Ishikawa (cell line): ENCODE results near the gene DMD.

Experiments used
- CEBPB ChIP-seq: IDR thresholded peaks from 2 replicates; pipeline ENCODE4 v1.6.1; 2012
- EGR1 ChIP-seq: IDR thresholded peaks from 2 replicates; pipeline ENCODE4 v1.6.1; 2012
- EP300 ChIP-seq: IDR thresholded peaks from 2 replicates; pipeline ENCODE4 v1.6.1; 2012; ENCODE audit warnings: borderline replicate concordance
- RAD21 ChIP-seq: IDR thresholded peaks from 2 replicates; pipeline ENCODE4 v1.6.1; 2012; ENCODE audit warnings: low read depth
- TAF1 ChIP-seq: IDR thresholded peaks from 2 replicates; pipeline ENCODE4 v1.6.1; 2012; ENCODE audit warnings: low read depth, mild to moderate bottlenecking
- TF ChIP-seq, protein P1 (sequence below): IDR thresholded peaks from 2 replicates; pipeline ENCODE4 v1.6.1; 2012; ENCODE audit warnings: low read depth, mild to moderate bottlenecking
- TF ChIP-seq, protein P2 (sequence below): IDR thresholded peaks from 2 replicates; pipeline ENCODE4 v1.6.1; 2012

DNA sequence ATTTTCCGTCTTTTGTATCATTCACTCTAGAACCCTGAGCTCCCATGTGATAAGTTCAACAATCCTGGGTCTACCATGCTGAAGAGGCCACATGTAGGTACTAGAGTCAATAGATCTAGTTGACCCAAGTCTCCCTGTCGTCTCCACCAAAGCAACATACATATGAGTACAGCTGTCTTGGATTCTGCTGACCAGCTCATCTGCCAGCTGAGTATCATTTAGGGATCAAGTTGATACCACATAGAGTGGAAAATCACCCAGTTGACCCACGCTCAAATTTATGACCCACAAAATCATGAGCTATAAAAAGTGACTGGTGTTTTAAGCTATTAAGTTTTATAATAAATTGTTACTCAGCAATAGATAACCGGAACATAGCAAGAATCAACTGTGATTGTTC, 61.8 kb downstream of the DMD start:
- TF ChIP-seq, protein P1, sequence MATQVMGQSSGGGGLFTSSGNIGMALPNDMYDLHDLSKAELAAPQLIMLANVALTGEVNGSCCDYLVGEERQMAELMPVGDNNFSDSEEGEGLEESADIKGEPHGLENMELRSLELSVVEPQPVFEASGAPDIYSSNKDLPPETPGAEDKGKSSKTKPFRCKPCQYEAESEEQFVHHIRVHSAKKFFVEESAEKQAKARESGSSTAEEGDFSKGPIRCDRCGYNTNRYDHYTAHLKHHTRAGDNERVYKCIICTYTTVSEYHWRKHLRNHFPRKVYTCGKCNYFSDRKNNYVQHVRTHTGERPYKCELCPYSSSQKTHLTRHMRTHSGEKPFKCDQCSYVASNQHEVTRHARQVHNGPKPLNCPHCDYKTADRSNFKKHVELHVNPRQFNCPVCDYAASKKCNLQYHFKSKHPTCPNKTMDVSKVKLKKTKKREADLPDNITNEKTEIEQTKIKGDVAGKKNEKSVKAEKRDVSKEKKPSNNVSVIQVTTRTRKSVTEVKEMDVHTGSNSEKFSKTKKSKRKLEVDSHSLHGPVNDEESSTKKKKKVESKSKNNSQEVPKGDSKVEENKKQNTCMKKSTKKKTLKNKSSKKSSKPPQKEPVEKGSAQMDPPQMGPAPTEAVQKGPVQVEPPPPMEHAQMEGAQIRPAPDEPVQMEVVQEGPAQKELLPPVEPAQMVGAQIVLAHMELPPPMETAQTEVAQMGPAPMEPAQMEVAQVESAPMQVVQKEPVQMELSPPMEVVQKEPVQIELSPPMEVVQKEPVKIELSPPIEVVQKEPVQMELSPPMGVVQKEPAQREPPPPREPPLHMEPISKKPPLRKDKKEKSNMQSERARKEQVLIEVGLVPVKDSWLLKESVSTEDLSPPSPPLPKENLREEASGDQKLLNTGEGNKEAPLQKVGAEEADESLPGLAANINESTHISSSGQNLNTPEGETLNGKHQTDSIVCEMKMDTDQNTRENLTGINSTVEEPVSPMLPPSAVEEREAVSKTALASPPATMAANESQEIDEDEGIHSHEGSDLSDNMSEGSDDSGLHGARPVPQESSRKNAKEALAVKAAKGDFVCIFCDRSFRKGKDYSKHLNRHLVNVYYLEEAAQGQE, result no peak
- TF ChIP-seq, protein P2, sequence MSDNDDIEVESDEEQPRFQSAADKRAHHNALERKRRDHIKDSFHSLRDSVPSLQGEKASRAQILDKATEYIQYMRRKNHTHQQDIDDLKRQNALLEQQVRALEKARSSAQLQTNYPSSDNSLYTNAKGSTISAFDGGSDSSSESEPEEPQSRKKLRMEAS, result no peak
- no peak for TF ChIP-seq EGR1
- no peak for TF ChIP-seq CEBPB
- no peak for TF ChIP-seq TAF1
- no peak for TF ChIP-seq EP300
- no peak for TF ChIP-seq RAD21
